B cell (primary cell): ENCODE measurements around the gene MYH14. TPM values are rescaled to one million over a fixed set of nuclear protein-coding genes. Genes with fewer than 3 reads are reported as not detected.

Source experiments
- ATAC-seq: fragments of 200-7000 bp; cut with Tn5 transposase; one replicate; pipeline ENCODE4 v1.10.0; 2021; ENCODE audit warnings: low read depth, mild to moderate bottlenecking, moderate number of reproducible peaks, moderate library complexity
- CTCF ChIA-PET: fragments of 350-600 bp; sonication (Branson Sonifier 250); formaldehyde crosslinking; loops from one replicate; lab custom pipeline; 2021; ENCODE audit warnings: antibody characterized with exemption, inconsistent platforms; lab: Charles Lee
- POLR2A ChIA-PET: fragments of 350-600 bp; sonication (Branson Sonifier 250); formaldehyde crosslinking; loops from one replicate; lab custom pipeline; 2021; ENCODE audit warnings: antibody characterized with exemption; lab: Charles Lee
- DNase-seq: peaks from one replicate; pipeline ENCODE4 v3.0.0; 2013
- H2AFZ ChIP-seq: 2 replicates; pipeline ENCODE4 v1.6.1; 2012; ENCODE audit warnings: mild to moderate bottlenecking, low read depth, low read length; ENCODE audit not compliant: insufficient read depth, poor library complexity, severe bottlenecking
- H3K27ac ChIP-seq, 2 donors: 1 replicate in 1 of 2; 2 replicates in 1 of 2; pipeline ENCODE4 v1.5.1; 2012 to 2013; ENCODE audit warnings: low read length in 2 of 2, mild to moderate bottlenecking in 2 of 2, moderate library complexity in 1 of 2
- H3K27me3 ChIP-seq, 4 experiments: fragments of 200-600 bp in 1 of 4; sonication (generic) in 1 of 4; replicated peaks in 1 of 4; 1 replicate in 2 of 4; 2 replicates in 2 of 4; pipeline versions ENCODE4 v1.6.1 to v1.7.0; 2013 to 2016; ENCODE audit warnings: low read length in 3 of 4, mild to moderate bottlenecking in 2 of 4, mixed read lengths in 1 of 4, moderate library complexity in 1 of 4; ENCODE audit not compliant: insufficient read depth in 4 of 4, control insufficient read depth in 3 of 4; ENCODE audit errors: control extremely low read depth in 1 of 4
- H3K36me3 ChIP-seq, 2 experiments: replicated peaks in 1 of 2; 1 replicate in 1 of 2; 2 replicates in 1 of 2; pipeline versions ENCODE4 v1.6.1 to v1.7.1; 2013; ENCODE audit warnings: low read length in 1 of 2; ENCODE audit not compliant: insufficient read depth in 2 of 2, control insufficient read depth in 1 of 2; ENCODE audit errors: control extremely low read depth in 1 of 2, extremely low read depth in 1 of 2
- H3K4me1 ChIP-seq, 2 donors: fragments of 200-600 bp in 1 of 2; sonication (generic) in 1 of 2; 1 replicate in 1 of 2; 2 replicates in 1 of 2; pipeline versions ENCODE4 v1.5.1 to v1.6.1; 2013 to 2017; ENCODE audit warnings: low read length in 2 of 2; ENCODE audit not compliant: control insufficient read depth in 2 of 2, insufficient read depth in 2 of 2
- H3K4me2 ChIP-seq: replicated peaks from 2 replicates; pipeline ENCODE3; 2012; ENCODE audit warnings: mild to moderate bottlenecking, low read depth, low read length; ENCODE audit not compliant: poor library complexity, severe bottlenecking
- H3K4me3 ChIP-seq, 5 experiments: fragments of 200-600 bp in 1 of 5; sonication (generic) in 1 of 5; 1 replicate in 3 of 5; 2 replicates in 2 of 5; pipeline versions ENCODE4 v1.5.1 to v1.7.0; 2011 to 2016; ENCODE audit warnings: low read length in 4 of 5, mild to moderate bottlenecking in 4 of 5, low read depth in 2 of 5, control low read depth in 1 of 5, moderate library complexity in 1 of 5; ENCODE audit not compliant: insufficient read depth in 1 of 5; ENCODE audit errors: control extremely low read depth in 1 of 5, extremely low read depth in 1 of 5
- H3K79me2 ChIP-seq: fragments of 200-600 bp; sonication (generic); one replicate; pipeline ENCODE4 v1.6.0; 2016; ENCODE audit warnings: low read length; ENCODE audit not compliant: control insufficient read depth, insufficient read depth
- H3K9ac ChIP-seq: fragments of 200-600 bp; sonication (generic); 2 replicates; pipeline ENCODE4 v1.6.1; 2017; ENCODE audit warnings: mild to moderate bottlenecking, low read length, moderate library complexity
- H3K9me3 ChIP-seq, 3 donors: one replicate each; pipeline versions ENCODE4 v1.6.1 to v1.7.1; 2013; ENCODE audit warnings: low read length in 2 of 3; ENCODE audit not compliant: control insufficient read depth in 2 of 3, insufficient read depth in 1 of 3; ENCODE audit errors: control extremely low read depth in 1 of 3
- H4K20me1 ChIP-seq: 2 replicates; pipeline ENCODE4 v1.6.0; 2012; ENCODE audit warnings: mild to moderate bottlenecking, low read length; ENCODE audit not compliant: insufficient read depth, control insufficient read depth, poor library complexity, severe bottlenecking
- H3K27ac Mint-ChIP-seq: one replicate; pipeline ENCODE4 v1.8.0; 2021; ENCODE audit warnings: mixed read lengths
- H3K27me3 Mint-ChIP-seq: one replicate; pipeline ENCODE4 v1.8.0; 2021; ENCODE audit warnings: mixed read lengths
- H3K4me1 Mint-ChIP-seq: one replicate; pipeline ENCODE4 v1.8.0; 2021; ENCODE audit warnings: mixed read lengths
- H3K4me3 Mint-ChIP-seq: one replicate; pipeline ENCODE4 v1.8.0; 2021; ENCODE audit warnings: mixed read lengths
- H3K9me3 Mint-ChIP-seq: one replicate; pipeline ENCODE4 v1.8.0; 2022; ENCODE audit warnings: mixed read lengths; ENCODE audit not compliant: insufficient read depth
- EZH2 ChIP-seq: IDR thresholded peaks from 2 replicates; pipeline ENCODE4 v1.6.1; 2012; ENCODE audit warnings: borderline replicate concordance, low read depth, mild to moderate bottlenecking, moderate library complexity, low read length; ENCODE audit not compliant: insufficient read depth, poor library complexity, severe bottlenecking
- WGBS: methylation state at CpG from one replicate; pipeline ENCODE4 v1.1.5; 2013; ENCODE audit warnings: missing lambda C conversion rate; ENCODE audit not compliant: insufficient coverage; 5-methylcytosine and 5-hydroxymethylcytosine counted together
- intact Hi-C: fragments of 100-400 bp; cut with micrococcal nuclease; formaldehyde crosslinking; loops from one replicate; pipeline ENCODE4 v1.10.0; 2022
- polyA plus RNA-seq: library from polyadenylated mRNA; depleted of rRNA; stranded (reverse); fragments of >200 nt; gene quantifications from 2 replicates; pipeline ENCODE4 v1.2.3, GENCODE V29; 2012
- total RNA-seq, 2 donors: library from RNA; stranded (reverse); fragments of 120-200 nt in 1 of 2; gene quantifications; 1 replicate in 1 of 2; 2 replicates in 1 of 2; pipeline versions ENCODE4 v1.2.3 to v1.2.4, GENCODE V29; 2013 to 2022
- TF ChIP-seq, protein P1 (sequence below): fragments of 200-600 bp; IDR thresholded peaks from one replicate; pipeline ENCODE4 v1.8.0; 2022; ENCODE audit warnings: antibody characterized with exemption, mild to moderate bottlenecking

The MYH14 gene
- total and polyA plus RNA-seq, 2 donors (not counting 1 experiment from before 2014, with no cell fraction given), result not detected

- Histone ChIP-seq H3K4me2 (peak overlapping the region; percentile 65), H3K27me3 (peaks cover 0 to 72% (median 24%) of the 10 kb centered on the region in 4 experiments)
- 26% methylated on average over 18 of the region's 18 CpGs for WGBS
Observed at GRCh38 chr19:50202962-50203280, 501 bp upstream of the MYH14 start.

GRCh38 chr19:50204081-50204428, 633 bp downstream of the MYH14 start:
- Histone ChIP-seq H3K4me3 (no peak overlapping the region), H3K4me1 (peaks cover 2 to 20% of the 10 kb centered on the region in 2 donors), H2AFZ (no peak overlapping the region), H3K36me3 (no peaks in the 10 kb centered on the region), H3K27ac (no peak overlapping the region), H4K20me1 (no peaks in the 10 kb centered on the region), H3K79me2 (no peaks in the 10 kb centered on the region), H3K9ac (no peak overlapping the region), H3K4me2 (no peak overlapping the region), H3K27me3 (peaks cover 0 to 72% (median 24%) of the 10 kb centered on the region in 4 experiments), H3K9me3 (peaks cover 0 to 32% (median 0%) of the 10 kb centered on the region in 3 donors)
- ChIA-PET POLR2A (no interaction called here), CTCF (no interaction called here)
- no peak overlapping the region for H3K27ac Mint-ChIP-seq
- WGBS, result 93% methylated on average over 3 of the region's 7 CpGs
- no peak for TF ChIP-seq EZH2
- TF ChIP-seq, protein P1, sequence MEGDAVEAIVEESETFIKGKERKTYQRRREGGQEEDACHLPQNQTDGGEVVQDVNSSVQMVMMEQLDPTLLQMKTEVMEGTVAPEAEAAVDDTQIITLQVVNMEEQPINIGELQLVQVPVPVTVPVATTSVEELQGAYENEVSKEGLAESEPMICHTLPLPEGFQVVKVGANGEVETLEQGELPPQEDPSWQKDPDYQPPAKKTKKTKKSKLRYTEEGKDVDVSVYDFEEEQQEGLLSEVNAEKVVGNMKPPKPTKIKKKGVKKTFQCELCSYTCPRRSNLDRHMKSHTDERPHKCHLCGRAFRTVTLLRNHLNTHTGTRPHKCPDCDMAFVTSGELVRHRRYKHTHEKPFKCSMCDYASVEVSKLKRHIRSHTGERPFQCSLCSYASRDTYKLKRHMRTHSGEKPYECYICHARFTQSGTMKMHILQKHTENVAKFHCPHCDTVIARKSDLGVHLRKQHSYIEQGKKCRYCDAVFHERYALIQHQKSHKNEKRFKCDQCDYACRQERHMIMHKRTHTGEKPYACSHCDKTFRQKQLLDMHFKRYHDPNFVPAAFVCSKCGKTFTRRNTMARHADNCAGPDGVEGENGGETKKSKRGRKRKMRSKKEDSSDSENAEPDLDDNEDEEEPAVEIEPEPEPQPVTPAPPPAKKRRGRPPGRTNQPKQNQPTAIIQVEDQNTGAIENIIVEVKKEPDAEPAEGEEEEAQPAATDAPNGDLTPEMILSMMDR, result no peak
- intact Hi-C loops, result no loop called here
- no peak overlapping the region for H3K4me3 Mint-ChIP-seq
- H3K4me1 Mint-ChIP-seq, result peaks cover 2% of the 10 kb centered on the region
- DNase-seq (no peak), ATAC-seq (no peak)
- H3K27me3 Mint-ChIP-seq, result peaks cover 48% of the 10 kb centered on the region
- H3K9me3 Mint-ChIP-seq, result no peaks in the 10 kb centered on the region

More at GRCh38 chr19:50202962-50203280, 501 bp upstream of the MYH14 start:
- Histone ChIP-seq H3K9ac (no peak overlapping the region), H4K20me1 (no peaks in the 10 kb centered on the region), H3K36me3 (no peaks in the 10 kb centered on the region), H3K79me2 (no peaks in the 10 kb centered on the region), H3K4me3 (no peak overlapping the region), H2AFZ (no peak overlapping the region), H3K4me1 (peaks cover 2 to 20% of the 10 kb centered on the region in 2 donors), H3K27ac (no peak overlapping the region), H3K9me3 (peaks cover 0 to 32% (median 0%) of the 10 kb centered on the region in 3 donors)
- Mint-ChIP-seq H3K27me3 (peaks cover 52% of the 10 kb centered on the region), H3K4me3 (no peak overlapping the region), H3K27ac (no peak overlapping the region), H3K9me3 (no peaks in the 10 kb centered on the region), H3K4me1 (peaks cover 2% of the 10 kb centered on the region)
- ChIA-PET POLR2A (no interaction called here), CTCF (no interaction called here)
- intact Hi-C loops, result no loop called here
- ATAC-seq (no peak), DNase-seq (no peak)
- TF ChIP-seq EZH2, result no peak
- TF ChIP-seq, protein P1, result no peak
